ENCODE measurements around the gene ADH5.
"Not testable (repeated sequence)": the region's sequence is repeated elsewhere in the genome, so short reads cannot be mapped to it uniquely, and the experiment has no call there.

The ADH5 gene

GRCh38 chr4:99082192-99082591 is 6.4 kb downstream of the ADH5 start:
- DNase-seq = no peak

- DNase-seq = not testable (repeated sequence)
Measured at GRCh38 chr4:99080869-99081268, 7.7 kb downstream of the ADH5 start.

GRCh38 chr4:99079625-99080295 is 8.8 kb downstream of the ADH5 start:
- no peak for DNase-seq

- no peak for DNase-seq
Measured at GRCh38 chr4:99078931-99079624, 9.5 kb downstream of the ADH5 start.

- DNase-seq = no peak
Measured at GRCh38 chr4:99078336-99078735, 10.3 kb downstream of the ADH5 start.

- DNase-seq = no peak
Measured at GRCh38 chr4:99077177-99077576, 11.4 kb downstream of the ADH5 start.

GRCh38 chr4:99076292-99076976 is 12.2 kb downstream of the ADH5 start:
- DNase-seq = no peak

GRCh38 chr4:99074816-99075215 is 13.8 kb downstream of the ADH5 start:
- DNase-seq = no peak

GRCh38 chr4:99071159-99071558 is 17.4 kb downstream of the ADH5 start:
- DNase-seq = no peak

GRCh38 chr4:99067617-99068016 is 21.0 kb downstream of the ADH5 start:
- DNase-seq = no peak

GRCh38 chr4:99065521-99065920 is 23.1 kb downstream of the ADH5 start:
- not testable (repeated sequence) for DNase-seq

GRCh38 chr4:99062120-99062519 is 26.5 kb downstream of the ADH5 start:
- DNase-seq = no peak

- no peak for DNase-seq
Measured at GRCh38 chr4:99061048-99061700, 27.4 kb downstream of the ADH5 start.

GRCh38 chr4:99059550-99059949 is 29.0 kb downstream of the ADH5 start:
- no peak for DNase-seq

GRCh38 chr4:99058228-99058627 is 30.4 kb downstream of the ADH5 start:
- DNase-seq = no peak

- no peak for DNase-seq
Measured at GRCh38 chr4:99054428-99054994, 34.1 kb downstream of the ADH5 start.

- no peak for DNase-seq
Measured at GRCh38 chr4:99052902-99053301, 35.7 kb downstream of the ADH5 start.

- DNase-seq = no peak
Measured at GRCh38 chr4:99047710-99048109, 40.9 kb downstream of the ADH5 start.

- DNase-seq = no peak
Measured at GRCh38 chr4:99043346-99043745, 45.2 kb downstream of the ADH5 start.

GRCh38 chr4:99038213-99038612 is 50.4 kb downstream of the ADH5 start:
- DNase-seq = no peak

- no peak for DNase-seq
Measured at GRCh38 chr4:99033956-99034355, 54.6 kb downstream of the ADH5 start.

GRCh38 chr4:99029852-99030251 is 58.7 kb downstream of the ADH5 start:
- no peak for DNase-seq

GRCh38 chr4:99029018-99029735 is 59.4 kb downstream of the ADH5 start:
- no peak for DNase-seq
